OCI-LY1 (cell line): ENCODE measurements around the gene NREP.
A peak's percentile ranks its signal among the peaks of the same experiment; 100 is the strongest.

ENCODE experiments used
- H2AFZ ChIP-seq: fragments of 200-600 bp; sonication (generic), shearing (Covaris generic); 2 replicates; pipeline ENCODE4 v1.6.0; 2014; ENCODE audit warnings: antibody characterized with exemption, mild to moderate bottlenecking, low read length
- H3F3A ChIP-seq: fragments of 200-600 bp; sonication (generic), shearing (Covaris generic); 2 replicates; pipeline ENCODE4 v1.6.0; 2014; ENCODE audit warnings: mild to moderate bottlenecking, antibody characterized with exemption, low read length, moderate library complexity; ENCODE audit not compliant: insufficient read depth
- H3K27ac ChIP-seq: fragments of 200-600 bp; sonication (generic); 2 replicates; pipeline ENCODE4 v1.5.1; 2014; ENCODE audit warnings: low read length, mixed run types, mild to moderate bottlenecking, low read depth; ENCODE audit not compliant: poor library complexity, severe bottlenecking
- H3K27me3 ChIP-seq: fragments of 200-600 bp; sonication (generic); 2 replicates; pipeline ENCODE4 v1.6.0; 2014; ENCODE audit warnings: antibody characterized with exemption, mild to moderate bottlenecking, low read length, moderate library complexity; ENCODE audit not compliant: insufficient read depth
- H3K36me3 ChIP-seq: fragments of 200-600 bp; sonication (generic); 2 replicates; pipeline ENCODE4 v1.6.1; 2014; ENCODE audit warnings: mild to moderate bottlenecking, antibody characterized with exemption, low read length, moderate library complexity, mixed read lengths; ENCODE audit not compliant: insufficient read depth
- H3K4me1 ChIP-seq: fragments of 200-600 bp; sonication (generic); 2 replicates; pipeline ENCODE4 v1.5.1; 2014; ENCODE audit warnings: mild to moderate bottlenecking, low read length, moderate library complexity; ENCODE audit not compliant: insufficient read depth, severe bottlenecking
- H3K4me2 ChIP-seq: fragments of 200-600 bp; sonication (generic), shearing (Covaris generic); 2 replicates; pipeline ENCODE4 v1.6.1; 2014; ENCODE audit warnings: low read length
- H3K4me3 ChIP-seq: fragments of 200-600 bp; sonication (generic); 2 replicates; pipeline ENCODE4 v1.5.1; 2014; ENCODE audit warnings: low read length, low read depth, mild to moderate bottlenecking, mixed read lengths; ENCODE audit not compliant: poor library complexity, severe bottlenecking
- H3K79me2 ChIP-seq: fragments of 200-600 bp; shearing (Covaris generic); 2 replicates; pipeline ENCODE4 v1.6.1; 2016; ENCODE audit warnings: mixed run types, low read length, mixed read lengths; ENCODE audit not compliant: insufficient read depth
- H3K9ac ChIP-seq: fragments of 200-600 bp; sonication (generic), shearing (Covaris generic); 2 replicates; pipeline ENCODE4 v1.6.1; 2014; ENCODE audit warnings: mild to moderate bottlenecking, low read length, mixed read lengths
- H3K9me2 ChIP-seq: fragments of 200-600 bp; sonication (generic), shearing (Covaris generic); 2 replicates; pipeline ENCODE4 v1.6.1; 2014; ENCODE audit warnings: low read depth, mild to moderate bottlenecking, low read length, mixed read lengths
- H3K9me3 ChIP-seq: fragments of 200-600 bp; shearing (Covaris generic); 2 replicates; pipeline ENCODE4 v1.6.1; 2014; ENCODE audit warnings: low read length, mixed read lengths
- H4K20me1 ChIP-seq: fragments of 200-600 bp; sonication (generic), shearing (Covaris generic); 2 replicates; pipeline ENCODE4 v1.6.0; 2016; ENCODE audit warnings: mild to moderate bottlenecking, low read length; ENCODE audit not compliant: insufficient read depth
- CTCF ChIP-seq: fragments of 200-600 bp; sonication (generic), shearing (Covaris generic); IDR thresholded peaks from 2 replicates; pipeline ENCODE4 v1.5.1; 2017; ENCODE audit warnings: mild to moderate bottlenecking, antibody characterized with exemption, low read length, moderate library complexity, mixed read lengths
- EZH2 ChIP-seq: fragments of 200-600 bp; sonication (generic), shearing (Covaris generic); IDR thresholded peaks from 2 replicates; pipeline ENCODE4 v1.8.0; 2017; ENCODE audit warnings: borderline replicate concordance, mixed run types, mild to moderate bottlenecking, antibody characterized with exemption, low read length, moderate library complexity, mixed read lengths

NREP gene

GRCh38 chr5:111699976-111700375 lies 57.0 kb downstream of the NREP start:
- peak overlapping the region; percentile 16 for H3K27ac ChIP-seq
- no peak overlapping the region for H2AFZ ChIP-seq
- H4K20me1 ChIP-seq: no peaks in the 10 kb centered on the region
- no peaks in the 10 kb centered on the region for H3K36me3 ChIP-seq
- no peak overlapping the region for H3K9ac ChIP-seq
- H3K9me3 ChIP-seq: no peaks in the 10 kb centered on the region
- H3K4me2 ChIP-seq: no peak overlapping the region
- no peaks in the 10 kb centered on the region for H3K9me2 ChIP-seq
- H3F3A ChIP-seq: no peaks in the 10 kb centered on the region
- H3K27me3 ChIP-seq: no peaks in the 10 kb centered on the region
- no peaks in the 10 kb centered on the region for H3K79me2 ChIP-seq
- no peak overlapping the region for H3K4me3 ChIP-seq
- TF ChIP-seq EZH2 (no peak), CTCF (no peak)
- H3K4me1 ChIP-seq: peaks cover 53% of the 10 kb centered on the region

GRCh38 chr5:111699324-111699723 lies 57.7 kb downstream of the NREP start:
- TF ChIP-seq EZH2 (no peak), CTCF (no peak)
- H3K27ac ChIP-seq: no peak overlapping the region
- H3K36me3 ChIP-seq: no peaks in the 10 kb centered on the region
- no peaks in the 10 kb centered on the region for H3K27me3 ChIP-seq
- H3K9me3 ChIP-seq: no peaks in the 10 kb centered on the region
- H3F3A ChIP-seq: no peaks in the 10 kb centered on the region
- H3K4me1 ChIP-seq: peaks cover 46% of the 10 kb centered on the region
- H3K9ac ChIP-seq: no peak overlapping the region
- H3K9me2 ChIP-seq: no peaks in the 10 kb centered on the region
- no peaks in the 10 kb centered on the region for H4K20me1 ChIP-seq
- H2AFZ ChIP-seq: no peak overlapping the region
- no peaks in the 10 kb centered on the region for H3K79me2 ChIP-seq
- no peak overlapping the region for H3K4me2 ChIP-seq
- H3K4me3 ChIP-seq: no peak overlapping the region

- Histone ChIP-seq H2AFZ (no peak overlapping the region), H3K9ac (no peak overlapping the region), H4K20me1 (no peaks in the 10 kb centered on the region), H3K4me3 (no peak overlapping the region), H3K27me3 (no peaks in the 10 kb centered on the region), H3K36me3 (no peaks in the 10 kb centered on the region), H3K9me2 (no peaks in the 10 kb centered on the region), H3K79me2 (no peaks in the 10 kb centered on the region), H3F3A (no peaks in the 10 kb centered on the region), H3K4me2 (no peak overlapping the region), H3K27ac (no peak overlapping the region), H3K4me1 (peaks cover 34% of the 10 kb centered on the region), H3K9me3 (no peaks in the 10 kb centered on the region)
- TF ChIP-seq CTCF (peak; percentile 16; the same call in 1 of the 2 replicates), EZH2 (no peak)
These were observed 58.9 kb downstream of the NREP start for GRCh38 chr5:111697881-111698757.
